22Rv1 (cell line): Measurements from ENCODE around the gene MTARC1.

Experiments used
- ZFX ChIP-seq: fragments of 450-650 bp; IDR thresholded peaks from 2 replicates; pipeline ENCODE4 v1.6.1; 2017; ENCODE audit warnings: antibody characterized with exemption, borderline replicate concordance
- TF ChIP-seq, protein P1 (sequence below): fragments of 450-650 bp; IDR thresholded peaks from 2 replicates; pipeline ENCODE4 v1.5.1; 2017; ENCODE audit warnings: mild to moderate bottlenecking

DNA sequence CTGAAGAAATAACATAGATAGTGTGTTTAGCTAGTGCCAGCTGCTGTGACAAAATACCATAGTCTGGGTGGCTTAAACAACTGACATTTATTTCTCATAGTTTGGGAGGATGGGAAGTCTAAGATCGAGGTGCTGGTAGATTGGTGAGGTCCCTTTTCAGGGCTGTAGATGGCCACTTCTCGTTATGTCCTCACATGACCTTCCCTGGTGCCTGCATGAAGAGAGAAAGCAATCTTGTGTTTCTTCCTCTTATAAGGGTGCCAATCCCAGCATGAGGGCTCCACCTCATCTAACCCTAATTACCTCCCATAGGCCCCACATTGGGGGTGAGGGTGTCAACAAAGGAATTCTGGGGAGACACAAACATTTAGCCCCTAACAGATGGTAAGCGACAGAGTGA, 29.3 kb upstream of the MTARC1 start:
- TF ChIP-seq, protein P1, sequence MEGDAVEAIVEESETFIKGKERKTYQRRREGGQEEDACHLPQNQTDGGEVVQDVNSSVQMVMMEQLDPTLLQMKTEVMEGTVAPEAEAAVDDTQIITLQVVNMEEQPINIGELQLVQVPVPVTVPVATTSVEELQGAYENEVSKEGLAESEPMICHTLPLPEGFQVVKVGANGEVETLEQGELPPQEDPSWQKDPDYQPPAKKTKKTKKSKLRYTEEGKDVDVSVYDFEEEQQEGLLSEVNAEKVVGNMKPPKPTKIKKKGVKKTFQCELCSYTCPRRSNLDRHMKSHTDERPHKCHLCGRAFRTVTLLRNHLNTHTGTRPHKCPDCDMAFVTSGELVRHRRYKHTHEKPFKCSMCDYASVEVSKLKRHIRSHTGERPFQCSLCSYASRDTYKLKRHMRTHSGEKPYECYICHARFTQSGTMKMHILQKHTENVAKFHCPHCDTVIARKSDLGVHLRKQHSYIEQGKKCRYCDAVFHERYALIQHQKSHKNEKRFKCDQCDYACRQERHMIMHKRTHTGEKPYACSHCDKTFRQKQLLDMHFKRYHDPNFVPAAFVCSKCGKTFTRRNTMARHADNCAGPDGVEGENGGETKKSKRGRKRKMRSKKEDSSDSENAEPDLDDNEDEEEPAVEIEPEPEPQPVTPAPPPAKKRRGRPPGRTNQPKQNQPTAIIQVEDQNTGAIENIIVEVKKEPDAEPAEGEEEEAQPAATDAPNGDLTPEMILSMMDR: no peak
- TF ChIP-seq ZFX: no peak
